AG09309 (cell line): ENCODE measurements around the gene SYTL4.

Experiments
- DNase-seq: peaks from one replicate; pipeline ENCODE4 v3.0.0-alpha.2; 2010; ENCODE audit warnings: low read depth
- H3K4me3 ChIP-seq: 2 replicates; pipeline ENCODE4 v1.5.1; 2011; ENCODE audit warnings: mild to moderate bottlenecking, low read depth, low read length, moderate library complexity; ENCODE audit not compliant: control insufficient read depth
- TF ChIP-seq, protein P1 (sequence below): IDR thresholded peaks from 2 replicates; pipeline ENCODE4 v1.5.1; 2011; ENCODE audit warnings: mild to moderate bottlenecking, low read depth, low read length, inconsistent platforms; ENCODE audit not compliant: insufficient read depth, control insufficient read depth; ENCODE audit errors: missing control alignments

Gene SYTL4

DNA sequence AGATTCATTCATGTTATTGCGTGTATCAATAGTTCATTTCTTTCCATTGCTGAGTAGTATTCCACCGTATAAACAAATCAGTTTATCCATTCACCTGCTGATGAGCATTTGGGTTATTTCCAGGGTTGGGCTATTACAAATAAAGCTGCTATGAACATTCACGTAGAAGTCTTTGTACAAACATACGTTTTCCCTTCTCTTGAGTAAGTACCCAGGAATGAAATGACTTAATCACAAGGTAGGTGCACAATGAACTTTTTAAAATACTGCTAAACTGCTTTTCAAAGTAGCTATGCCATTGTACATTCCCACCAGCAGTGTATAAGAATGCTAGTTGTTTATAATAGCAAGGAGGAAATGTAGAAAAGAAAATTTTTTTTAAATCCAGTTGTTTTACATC is 35.9 kb downstream of the SYTL4 start:
- TF ChIP-seq, protein P1, sequence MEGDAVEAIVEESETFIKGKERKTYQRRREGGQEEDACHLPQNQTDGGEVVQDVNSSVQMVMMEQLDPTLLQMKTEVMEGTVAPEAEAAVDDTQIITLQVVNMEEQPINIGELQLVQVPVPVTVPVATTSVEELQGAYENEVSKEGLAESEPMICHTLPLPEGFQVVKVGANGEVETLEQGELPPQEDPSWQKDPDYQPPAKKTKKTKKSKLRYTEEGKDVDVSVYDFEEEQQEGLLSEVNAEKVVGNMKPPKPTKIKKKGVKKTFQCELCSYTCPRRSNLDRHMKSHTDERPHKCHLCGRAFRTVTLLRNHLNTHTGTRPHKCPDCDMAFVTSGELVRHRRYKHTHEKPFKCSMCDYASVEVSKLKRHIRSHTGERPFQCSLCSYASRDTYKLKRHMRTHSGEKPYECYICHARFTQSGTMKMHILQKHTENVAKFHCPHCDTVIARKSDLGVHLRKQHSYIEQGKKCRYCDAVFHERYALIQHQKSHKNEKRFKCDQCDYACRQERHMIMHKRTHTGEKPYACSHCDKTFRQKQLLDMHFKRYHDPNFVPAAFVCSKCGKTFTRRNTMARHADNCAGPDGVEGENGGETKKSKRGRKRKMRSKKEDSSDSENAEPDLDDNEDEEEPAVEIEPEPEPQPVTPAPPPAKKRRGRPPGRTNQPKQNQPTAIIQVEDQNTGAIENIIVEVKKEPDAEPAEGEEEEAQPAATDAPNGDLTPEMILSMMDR: no peak
- DNase-seq: no peak
- no peak overlapping the region for H3K4me3 ChIP-seq

DNA sequence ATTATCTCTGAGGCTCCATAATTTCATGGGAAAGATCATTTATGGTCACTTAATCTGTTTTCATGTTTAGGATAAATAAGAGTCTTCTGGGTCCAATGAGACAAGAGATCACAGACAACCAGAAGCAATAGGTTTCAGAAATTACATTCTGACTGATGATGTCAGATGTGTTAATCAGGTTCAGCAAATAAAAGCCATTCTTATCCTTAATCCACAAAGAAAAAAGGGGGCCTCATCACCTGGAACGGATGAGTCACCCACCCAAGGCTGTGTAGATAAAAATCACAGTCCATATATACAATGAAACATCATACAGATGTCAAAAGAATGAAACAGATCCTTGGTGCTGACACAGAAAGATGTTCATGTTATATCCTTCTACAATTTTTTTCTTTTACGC is 36.6 kb downstream of the SYTL4 start:
- no peak overlapping the region for H3K4me3 ChIP-seq
- no peak for DNase-seq
- TF ChIP-seq, protein P1: no peak

GRCh38 chrX:100687546-100687945 is 44.4 kb downstream of the SYTL4 start:
- no peak for DNase-seq
- TF ChIP-seq, protein P1: no peak
- H3K4me3 ChIP-seq: no peak overlapping the region

- TF ChIP-seq, protein P1: no peak
- H3K4me3 ChIP-seq: no peak overlapping the region
- DNase-seq: no peak
These were observed 44.8 kb downstream of the SYTL4 start for GRCh38 chrX:100687128-100687527.

- no peak for DNase-seq
- TF ChIP-seq, protein P1: no peak
These were observed 46.0 kb downstream of the SYTL4 start for GRCh38 chrX:100685997-100686305.

DNA sequence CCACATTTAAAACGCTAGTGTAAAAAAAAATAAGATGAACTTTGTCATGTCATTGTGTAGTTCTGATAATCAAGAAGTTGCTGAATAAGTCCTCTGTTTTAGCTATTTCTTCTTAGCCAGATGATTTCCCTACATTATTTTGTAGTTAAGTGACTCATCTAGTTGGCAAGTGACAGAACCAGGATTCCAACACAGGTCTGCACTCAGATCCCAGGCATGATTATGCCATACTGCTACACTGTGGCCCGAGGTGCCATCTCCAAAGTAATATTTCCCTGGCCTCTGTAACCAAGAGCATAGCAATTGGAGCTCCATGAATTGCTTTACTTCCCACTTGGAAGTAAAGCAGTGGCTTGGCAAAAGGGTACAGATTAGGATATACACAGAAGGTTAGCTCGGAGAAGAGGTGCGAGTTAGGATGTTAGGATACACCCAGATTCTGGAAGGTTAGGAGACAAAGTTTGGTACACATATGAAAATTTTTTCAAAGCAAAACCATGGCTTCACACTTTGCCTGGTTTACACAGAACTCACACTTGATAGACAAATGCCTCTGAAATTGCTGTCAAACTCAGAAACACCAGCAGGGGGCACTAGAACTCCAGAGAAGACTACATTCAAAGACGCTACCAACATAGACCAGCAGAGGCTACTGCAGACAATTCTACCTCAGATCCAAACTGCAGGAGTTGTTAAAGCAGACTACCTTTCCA is 46.5 kb downstream of the SYTL4 start:
- H3K4me3 ChIP-seq: no peak overlapping the region
- TF ChIP-seq, protein P1: peak; percentile 82
- peak; percentile 47 for DNase-seq

More at GRCh38 chrX:100685997-100686305, 46.0 kb downstream of the SYTL4 start:
- no peak overlapping the region for H3K4me3 ChIP-seq

GRCh38 chrX:100682939-100683338 is 49.0 kb downstream of the SYTL4 start:
- TF ChIP-seq, protein P1: no peak
- H3K4me3 ChIP-seq: no peak overlapping the region
- no peak for DNase-seq
